HUES48 (cell line): ENCODE results near the gene ZIC5.

Experiments used
- H3K27ac ChIP-seq: one replicate; pipeline ENCODE4 v1.7.0; 2013; ENCODE audit warnings: low read depth, low read length, inconsistent platforms
- H3K27me3 ChIP-seq: 2 replicates; pipeline ENCODE4 v1.6.1; 2013; ENCODE audit warnings: mild to moderate bottlenecking, low read length; ENCODE audit not compliant: control insufficient read depth, insufficient read depth
- H3K36me3 ChIP-seq: 2 replicates; pipeline ENCODE4 v1.6.1; 2013; ENCODE audit warnings: low read length; ENCODE audit not compliant: control insufficient read depth, insufficient read depth
- H3K4me1 ChIP-seq: 2 replicates; pipeline ENCODE4 v1.6.1; 2013; ENCODE audit warnings: mild to moderate bottlenecking, low read length; ENCODE audit not compliant: control insufficient read depth, insufficient read depth
- H3K4me3 ChIP-seq: 2 replicates; pipeline ENCODE4 v1.5.1; 2013; ENCODE audit warnings: mild to moderate bottlenecking, low read depth, low read length
- H3K9ac ChIP-seq: 2 replicates; pipeline ENCODE4 v1.6.1; 2013; ENCODE audit warnings: mild to moderate bottlenecking, low read depth, low read length, moderate library complexity
- H3K9me3 ChIP-seq: 2 replicates; pipeline ENCODE4 v1.6.1; 2013; ENCODE audit warnings: low read length; ENCODE audit not compliant: control insufficient read depth, insufficient read depth

Gene ZIC5

GRCh38 chr13:99966064-99966805 lies 5.3 kb downstream of the ZIC5 start:
- H3K9ac ChIP-seq, result no peak overlapping the region
- peaks cover 66% of the 10 kb centered on the region for H3K27me3 ChIP-seq
- peak overlapping the region; percentile 96 for H3K4me3 ChIP-seq
- peak overlapping the region; percentile 36 for H3K27ac ChIP-seq
- peaks cover 57% of the 10 kb centered on the region for H3K36me3 ChIP-seq
- H3K4me1 ChIP-seq, result peaks cover 47% of the 10 kb centered on the region
- H3K9me3 ChIP-seq, result no peaks in the 10 kb centered on the region

- Histone ChIP-seq H3K27ac (peak overlapping the region; percentile 36), H3K4me1 (peaks cover 54% of the 10 kb centered on the region), H3K36me3 (peaks cover 57% of the 10 kb centered on the region), H3K27me3 (peaks cover 74% of the 10 kb centered on the region), H3K9me3 (no peaks in the 10 kb centered on the region), H3K4me3 (peak overlapping the region; percentile 96; the same call in 1 of the 2 replicates), H3K9ac (no peak overlapping the region)
Measured at GRCh38 chr13:99965329-99966000, 6.1 kb downstream of the ZIC5 start.

GRCh38 chr13:99963816-99964339 lies 7.7 kb downstream of the ZIC5 start:
- Histone ChIP-seq H3K27me3 (peaks cover 83% of the 10 kb centered on the region), H3K4me1 (peaks cover 60% of the 10 kb centered on the region), H3K27ac (no peak overlapping the region), H3K9ac (no peak overlapping the region), H3K4me3 (no peak overlapping the region), H3K36me3 (peaks cover 53% of the 10 kb centered on the region), H3K9me3 (no peaks in the 10 kb centered on the region)

- Histone ChIP-seq H3K36me3 (peaks cover 46% of the 10 kb centered on the region), H3K4me3 (no peak overlapping the region), H3K27me3 (peaks cover 80% of the 10 kb centered on the region), H3K27ac (no peak overlapping the region), H3K4me1 (peaks cover 64% of the 10 kb centered on the region), H3K9me3 (no peaks in the 10 kb centered on the region), H3K9ac (no peak overlapping the region)
Measured at GRCh38 chr13:99962242-99962641, 9.3 kb downstream of the ZIC5 start.

GRCh38 chr13:99961636-99962035 lies 9.9 kb downstream of the ZIC5 start:
- peak overlapping the region; percentile 33 for H3K27ac ChIP-seq
- no peak overlapping the region for H3K9ac ChIP-seq
- peaks cover 58% of the 10 kb centered on the region for H3K4me1 ChIP-seq
- peaks cover 40% of the 10 kb centered on the region for H3K36me3 ChIP-seq
- peaks cover 80% of the 10 kb centered on the region for H3K27me3 ChIP-seq
- no peak overlapping the region for H3K4me3 ChIP-seq
- H3K9me3 ChIP-seq, result no peaks in the 10 kb centered on the region

- H3K4me1 ChIP-seq, result peaks cover 49% of the 10 kb centered on the region
- no peaks in the 10 kb centered on the region for H3K9me3 ChIP-seq
- peak overlapping the region; percentile 33 for H3K27ac ChIP-seq
- no peak overlapping the region for H3K9ac ChIP-seq
- H3K27me3 ChIP-seq, result peaks cover 86% of the 10 kb centered on the region
- H3K4me3 ChIP-seq, result peak overlapping the region; percentile 31; the same call in 1 of the 2 replicates
- H3K36me3 ChIP-seq, result peaks cover 31% of the 10 kb centered on the region
Measured at GRCh38 chr13:99960663-99961311, 10.8 kb downstream of the ZIC5 start.

- no peaks in the 10 kb centered on the region for H3K9me3 ChIP-seq
- peaks cover 49% of the 10 kb centered on the region for H3K4me1 ChIP-seq
- H3K27ac ChIP-seq, result peak overlapping the region; percentile 56
- no peak overlapping the region; the same call in 1 of the 2 replicates for H3K9ac ChIP-seq
- peaks cover 94% of the 10 kb centered on the region for H3K27me3 ChIP-seq
- H3K36me3 ChIP-seq, result peaks cover 20% of the 10 kb centered on the region
- peak overlapping the region; percentile 55 for H3K4me3 ChIP-seq
Measured at GRCh38 chr13:99959540-99960230, 11.9 kb downstream of the ZIC5 start.

GRCh38 chr13:99959127-99959539 lies 12.4 kb downstream of the ZIC5 start:
- Histone ChIP-seq H3K27me3 (peaks cover 97% of the 10 kb centered on the region), H3K36me3 (peaks cover 15% of the 10 kb centered on the region), H3K4me1 (peaks cover 47% of the 10 kb centered on the region), H3K9ac (no peak overlapping the region), H3K4me3 (peak overlapping the region; percentile 55), H3K9me3 (no peaks in the 10 kb centered on the region), H3K27ac (peak overlapping the region; percentile 56)

GRCh38 chr13:99958406-99959126 lies 13.0 kb downstream of the ZIC5 start:
- Histone ChIP-seq H3K9ac (no peak overlapping the region), H3K4me3 (peak overlapping the region; percentile 55), H3K36me3 (peaks cover 9% of the 10 kb centered on the region), H3K27ac (peak overlapping the region; percentile 56), H3K4me1 (peaks cover 42% of the 10 kb centered on the region), H3K9me3 (no peaks in the 10 kb centered on the region), H3K27me3 (peaks cover 97% of the 10 kb centered on the region)
